GM15510 (cell line): Measurements from ENCODE around the gene CNKSR1.

ENCODE experiments used
- POLR2A ChIP-seq: IDR thresholded peaks from 3 replicates; pipeline ENCODE4 v1.6.1; 2011; ENCODE audit warnings: borderline replicate concordance; ENCODE audit not compliant: insufficient read length; ENCODE audit errors: extremely low read depth

The CNKSR1 gene

DNA sequence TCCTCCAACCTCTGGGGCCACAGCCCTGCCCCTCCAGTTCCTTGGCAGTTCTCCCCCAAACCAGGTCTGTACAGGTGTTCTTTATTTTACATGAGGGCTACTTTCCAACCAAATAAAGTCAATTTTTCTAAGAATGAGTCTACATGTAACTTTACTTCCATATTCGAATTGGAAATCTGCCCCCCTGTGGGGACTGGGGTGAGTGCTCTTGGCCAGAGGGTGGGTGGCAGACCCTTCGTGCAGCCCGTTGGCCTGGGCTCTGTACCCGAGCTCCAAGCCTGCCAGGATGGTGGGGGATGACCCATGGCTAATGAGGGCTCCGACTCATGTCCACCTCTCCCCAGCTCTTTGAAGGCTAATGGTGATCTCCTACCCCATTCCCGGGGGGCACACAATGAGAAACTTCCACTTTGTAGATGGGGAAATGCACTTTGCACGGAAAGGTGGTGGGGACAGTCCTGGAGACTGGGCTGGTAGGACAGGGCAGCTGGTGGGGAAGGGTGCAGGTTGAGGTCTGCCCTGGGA lies 12.5 kb downstream of the CNKSR1 start:
- no peak for TF ChIP-seq POLR2A

DNA sequence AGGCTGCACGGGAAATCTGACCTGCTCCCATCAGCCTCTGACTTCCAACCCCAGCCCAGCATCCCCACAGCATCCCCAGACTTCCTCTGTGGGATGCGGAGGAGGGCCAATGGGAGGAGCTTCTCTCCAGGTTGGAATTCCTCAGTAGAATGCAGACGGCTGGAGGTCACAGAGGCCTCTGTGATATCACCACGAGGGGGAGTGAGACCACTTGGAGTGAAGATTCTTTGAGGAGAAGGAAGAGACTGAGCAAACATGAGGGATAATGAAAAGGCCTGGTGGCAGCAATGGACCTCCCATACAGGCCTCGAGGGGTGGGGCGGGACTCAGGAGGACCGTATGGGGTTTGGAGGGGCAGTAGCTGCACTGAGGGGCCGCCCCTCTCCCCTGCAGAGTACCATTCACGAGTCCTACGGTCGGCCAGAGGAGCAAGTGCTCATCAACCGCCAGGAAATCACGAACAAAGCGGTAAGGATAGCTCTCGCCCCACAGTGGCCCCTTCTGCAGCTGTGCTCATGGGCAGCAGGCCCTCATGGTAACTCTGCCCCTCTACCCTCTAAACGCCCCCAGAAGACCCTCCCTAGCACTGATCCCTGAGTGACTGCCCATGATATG lies 13.2 kb downstream of the CNKSR1 start, which contains the start of gene CATSPER4:
Gene CATSPER4 (plus strand): TSS at position 230 of the 615 bp plus-strand sequence. CDS start 26 bp downstream, at position 256.
- no peak for TF ChIP-seq POLR2A

DNA sequence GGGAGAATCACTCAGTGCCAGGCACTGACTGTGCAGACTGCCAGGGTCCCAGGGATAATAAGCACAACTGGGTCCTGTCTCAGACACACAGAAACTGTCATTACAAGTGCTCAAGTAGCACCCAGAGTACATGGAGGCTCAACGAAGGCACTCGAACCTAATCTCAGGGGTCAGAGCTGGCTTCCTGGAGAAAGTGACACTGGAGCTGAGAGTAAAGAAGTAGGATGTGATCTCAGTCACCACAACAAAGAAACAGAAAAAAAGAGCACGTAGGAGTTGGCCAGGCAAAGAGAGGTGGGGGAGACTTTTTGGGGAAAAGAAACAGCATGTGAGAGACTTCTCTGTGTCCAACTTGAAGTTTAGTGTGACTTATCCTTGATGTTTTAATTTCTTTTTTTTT lies 14.4 kb downstream of the CNKSR1 start:
- no peak for TF ChIP-seq POLR2A

DNA sequence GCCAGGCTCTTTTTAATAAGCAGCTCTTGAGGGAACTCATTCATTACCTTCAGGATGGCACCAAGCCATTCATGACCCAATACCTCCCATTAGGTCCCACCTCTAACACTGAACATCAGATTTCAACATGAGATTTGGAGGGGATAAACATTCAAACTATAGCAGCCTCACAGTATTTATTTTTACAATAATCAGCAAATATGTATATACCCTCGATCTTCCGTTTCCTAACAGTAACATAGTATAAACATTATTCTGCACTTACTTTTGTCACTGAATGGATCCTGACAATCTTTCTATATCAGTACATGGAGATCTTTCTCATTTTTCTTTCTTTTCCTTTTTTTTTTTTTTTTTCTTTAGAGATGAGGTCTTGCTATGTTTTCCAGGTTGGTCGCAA lies 18.5 kb downstream of the CNKSR1 start:
- no peak for TF ChIP-seq POLR2A

DNA sequence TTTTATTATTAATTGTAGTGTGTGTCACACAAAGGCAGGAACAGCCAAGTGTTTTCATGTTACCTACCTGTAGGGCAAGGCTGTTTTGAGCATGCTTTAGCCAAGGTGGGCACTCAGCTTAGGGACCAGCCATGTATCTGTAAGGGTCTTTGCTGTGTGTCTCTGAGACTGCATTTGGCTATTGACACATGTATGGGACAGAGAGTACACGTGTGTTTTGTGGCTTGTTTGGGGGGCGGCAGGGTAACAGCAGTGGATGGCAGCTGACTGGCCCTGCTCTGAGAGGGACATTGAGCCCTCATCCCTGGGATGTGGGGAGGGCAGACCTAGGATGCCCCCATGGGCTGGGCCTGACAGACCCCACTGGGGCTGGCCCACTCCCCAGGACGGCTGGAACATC lies 20.0 kb downstream of the CNKSR1 start:
- no peak for TF ChIP-seq POLR2A

DNA sequence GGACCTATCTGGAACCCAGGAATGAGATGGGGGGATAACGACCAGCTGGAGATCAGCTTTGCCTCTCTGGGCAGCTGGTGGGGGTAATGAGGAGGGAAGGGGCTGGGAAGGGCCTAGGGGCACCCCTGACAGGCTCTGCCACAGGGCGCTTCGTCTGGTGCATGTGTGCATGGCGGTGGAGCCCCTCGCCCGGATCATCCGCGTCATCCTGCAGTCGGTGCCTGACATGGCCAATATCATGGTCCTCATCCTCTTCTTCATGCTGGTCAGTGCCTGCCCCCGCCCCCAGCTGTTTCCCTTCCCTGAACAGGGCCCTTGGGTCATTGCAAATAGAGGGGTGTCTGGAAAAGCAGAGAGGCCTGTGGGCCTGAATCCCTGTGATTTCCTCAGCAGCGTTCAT lies 20.5 kb downstream of the CNKSR1 start:
- no peak for TF ChIP-seq POLR2A

DNA sequence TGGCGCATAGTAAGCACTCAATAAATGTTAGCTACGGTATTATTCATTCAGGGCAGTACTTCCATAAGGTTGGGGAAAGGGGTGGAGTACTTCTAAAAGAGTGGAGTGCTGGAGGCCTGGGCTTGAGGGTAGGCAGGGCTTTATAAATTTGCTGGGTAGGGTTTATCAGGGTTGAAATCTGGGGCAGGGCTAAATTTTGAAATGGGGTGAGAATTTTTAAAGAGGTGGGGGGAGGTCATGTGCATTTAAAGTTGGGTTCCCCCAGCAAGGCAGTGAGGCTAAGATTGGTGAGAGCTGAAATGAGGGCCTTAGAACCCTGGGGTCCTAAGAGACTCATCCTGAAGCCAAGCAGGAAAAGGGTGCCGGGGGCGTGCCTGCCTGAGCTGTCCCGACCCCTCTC lies 23.1 kb downstream of the CNKSR1 start:
- TF ChIP-seq POLR2A: no peak

DNA sequence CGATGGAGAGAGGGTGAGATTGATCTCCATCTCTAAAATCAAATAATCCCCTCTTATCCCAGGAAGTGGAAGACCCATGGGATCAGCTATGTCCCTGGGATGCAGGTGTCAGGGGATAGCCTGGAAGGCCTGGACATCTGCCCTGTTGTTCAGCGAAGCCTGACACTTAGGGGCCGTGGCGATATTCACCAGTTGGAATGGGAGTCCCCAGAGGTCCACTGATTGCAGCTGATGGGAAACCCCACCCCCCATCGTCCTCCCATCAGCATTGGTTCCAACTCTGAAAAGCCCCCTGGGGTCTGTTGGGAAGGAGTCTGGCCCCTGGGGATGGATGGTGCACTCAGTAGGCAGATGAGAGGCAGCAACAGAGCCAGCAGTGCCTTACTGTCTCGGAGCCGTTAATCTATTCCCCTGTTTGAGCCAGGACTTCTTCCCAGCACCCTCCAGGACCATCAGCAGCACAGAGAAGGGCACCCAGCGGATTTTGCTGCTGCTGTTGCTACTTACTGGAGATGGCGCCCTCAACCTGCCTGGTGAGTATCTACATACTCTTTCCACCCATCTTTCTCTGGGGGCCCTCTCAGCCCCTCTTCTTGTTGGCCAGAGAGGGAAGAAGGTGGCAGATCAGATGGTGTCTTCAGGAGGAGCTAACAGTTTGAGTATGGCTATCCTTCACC lies 26.5 kb downstream of the CNKSR1 start:
- no peak for TF ChIP-seq POLR2A

DNA sequence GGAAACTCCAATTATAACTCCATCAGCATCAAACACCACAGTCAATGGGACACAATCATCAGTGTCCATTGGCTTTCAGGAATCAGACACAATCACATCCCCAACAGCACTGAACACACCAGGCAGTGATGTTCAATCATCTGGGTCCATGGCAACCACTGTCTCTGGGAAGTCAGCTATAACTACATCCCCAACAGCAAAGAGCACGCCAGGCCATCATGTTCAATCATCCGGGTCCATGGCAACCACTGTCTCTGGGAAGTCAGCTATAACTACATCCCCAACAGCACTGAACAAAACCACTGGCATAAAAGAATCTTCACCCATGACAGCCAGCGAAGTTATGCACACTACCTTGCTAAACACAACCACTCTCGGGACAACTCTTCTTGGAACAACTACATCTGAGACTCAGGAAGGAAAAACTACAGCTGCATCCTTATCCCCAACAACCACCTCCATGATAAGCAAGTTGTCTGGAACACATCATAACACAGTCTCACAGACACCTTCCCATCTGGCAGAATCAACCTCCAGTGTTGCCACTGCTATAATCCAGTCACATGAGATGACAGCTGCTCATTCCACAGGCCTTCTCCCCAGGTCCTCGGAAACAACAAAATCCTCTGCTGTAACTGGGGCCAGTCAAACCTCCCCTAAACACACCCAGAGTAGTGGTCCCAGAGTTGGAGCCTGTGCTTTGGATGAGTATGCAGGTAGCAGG lies 33.0 kb downstream of the CNKSR1 start:
- no peak for TF ChIP-seq POLR2A

DNA sequence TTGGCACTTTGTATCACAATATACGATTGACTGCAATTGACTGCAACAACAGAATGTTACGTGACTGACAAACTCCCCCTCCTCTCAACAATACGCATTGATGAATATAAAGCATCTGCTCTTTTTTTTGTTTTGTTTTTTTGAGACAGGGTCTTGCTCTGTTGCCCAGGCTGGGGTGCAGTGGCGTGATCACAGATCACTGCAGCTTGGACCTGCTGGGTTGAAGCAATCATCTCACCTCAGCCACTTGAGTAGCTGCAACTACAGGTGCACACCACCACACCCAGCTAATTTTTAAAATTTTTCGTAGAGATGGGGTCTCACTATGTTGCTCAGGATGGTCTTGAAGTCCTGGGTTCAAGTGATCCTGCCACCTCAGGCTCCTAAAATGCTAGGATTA lies 35.4 kb downstream of the CNKSR1 start:
- no peak for TF ChIP-seq POLR2A

DNA sequence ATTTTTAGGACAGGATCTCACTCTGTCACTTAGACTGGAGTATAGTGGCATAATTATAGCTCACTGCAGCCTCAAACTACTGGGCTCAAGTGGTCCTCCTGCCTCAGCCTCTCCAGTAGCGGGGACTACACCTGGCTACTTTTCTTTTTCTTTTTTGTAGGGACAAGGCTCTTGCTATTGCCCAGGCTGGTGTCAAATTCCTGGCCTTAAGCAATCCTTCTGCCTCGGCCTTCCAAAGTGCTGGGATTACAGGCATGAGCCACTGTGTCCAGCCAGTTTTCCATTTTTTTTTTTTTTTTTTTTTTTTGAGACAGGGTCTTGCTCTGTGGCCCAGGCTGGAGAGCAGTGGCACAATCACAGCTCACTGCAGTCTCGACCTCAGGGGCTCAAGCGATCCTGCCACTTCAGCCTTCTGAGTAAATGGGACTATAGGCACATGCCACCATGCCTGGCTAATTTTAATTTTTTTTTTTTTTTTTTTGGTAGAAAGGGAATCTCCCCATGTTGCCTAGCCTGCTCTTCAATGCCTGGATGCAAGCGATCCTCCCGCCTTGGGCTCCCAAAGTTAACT lies 36.1 kb downstream of the CNKSR1 start:
- no peak for TF ChIP-seq POLR2A

DNA sequence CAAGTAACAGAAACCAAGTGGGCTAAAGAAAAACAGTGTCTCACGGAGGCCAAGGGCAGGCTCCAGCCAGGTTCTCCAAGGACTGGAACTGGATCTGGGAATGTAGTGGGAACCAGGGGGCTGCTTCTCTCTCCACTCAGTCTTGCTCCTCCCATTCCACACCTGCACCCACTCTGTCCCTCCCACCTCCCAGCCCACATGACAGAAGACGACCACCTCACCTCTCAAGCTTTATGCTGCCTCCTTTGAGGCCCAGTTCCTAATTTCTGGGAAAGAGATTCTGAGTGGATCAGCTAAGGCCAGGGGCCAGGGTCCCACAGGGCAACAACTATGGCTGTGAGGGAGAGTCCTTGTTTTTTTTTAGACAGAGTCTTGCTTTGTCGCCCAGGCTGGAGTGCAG lies 38.0 kb downstream of the CNKSR1 start:
- no peak for TF ChIP-seq POLR2A

DNA sequence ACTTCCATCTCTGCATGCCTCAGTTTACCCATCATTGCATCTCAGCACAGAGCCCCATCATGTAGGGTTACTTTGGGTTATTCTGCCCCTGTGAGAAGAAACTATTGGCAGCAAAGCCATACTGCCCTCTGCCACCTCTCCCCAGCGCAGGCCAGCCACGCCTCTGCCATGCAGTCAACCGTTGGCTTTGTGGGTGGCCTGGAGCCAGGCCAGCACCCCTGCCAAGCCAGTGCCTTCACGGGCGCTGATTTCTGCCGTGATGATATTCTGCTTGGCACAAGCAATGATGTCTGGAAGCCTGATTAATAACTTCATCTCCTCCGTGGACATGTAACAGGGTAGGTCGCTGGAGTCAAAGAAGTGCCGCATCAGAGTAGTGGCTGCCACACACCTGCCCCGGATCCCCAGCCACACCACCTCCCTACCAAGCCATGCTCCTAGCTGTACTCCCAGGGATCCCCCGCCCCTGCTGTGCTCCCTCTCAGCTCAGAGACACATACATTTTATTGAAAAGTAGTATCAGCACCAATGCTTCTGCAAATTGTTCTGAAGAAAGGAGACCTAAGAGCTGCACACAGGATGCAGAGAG lies 41.7 kb downstream of the CNKSR1 start:
- no peak for TF ChIP-seq POLR2A

DNA sequence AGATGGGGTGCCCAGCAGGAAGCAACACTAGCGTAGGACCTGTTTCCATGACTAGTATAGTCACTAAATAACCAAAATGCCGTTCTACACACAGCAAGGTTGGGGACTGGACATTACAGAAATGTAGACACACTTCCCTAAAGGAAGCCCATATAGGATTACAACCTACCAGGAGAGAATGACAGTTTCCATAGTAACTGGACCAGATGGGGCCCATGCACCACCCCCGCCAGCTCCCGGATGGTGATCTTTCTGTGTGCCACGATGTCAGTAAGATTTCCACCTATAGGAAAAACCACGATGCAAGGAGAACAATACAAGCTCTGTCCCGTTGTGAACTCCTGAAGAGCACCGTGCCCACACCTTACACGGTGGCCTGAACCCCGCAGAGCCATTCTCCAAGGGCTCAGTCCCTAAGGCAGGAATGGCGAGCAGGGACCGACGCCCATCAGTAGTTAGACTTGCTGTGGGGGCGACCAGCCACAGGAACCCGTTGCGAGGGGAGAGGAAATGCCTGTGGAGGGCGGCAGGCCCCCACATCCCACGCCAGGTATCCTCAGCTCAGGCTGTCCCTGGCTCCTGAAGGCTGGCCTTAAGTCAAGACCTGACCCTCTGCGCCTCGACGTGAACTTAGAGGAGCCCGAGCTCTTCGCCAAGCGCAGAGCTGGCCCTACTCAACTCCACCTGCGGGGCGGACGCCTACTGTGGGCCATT lies 43.1 kb downstream of the CNKSR1 start:
- TF ChIP-seq POLR2A: no peak
